Gastrocnemius medialis (tissue), 4 donors: ENCODE measurements around the gene DAB2IP. TPM values are rescaled to one million over a fixed set of nuclear protein-coding genes. Genes with fewer than 3 reads are reported as not detected.

Experiments used
- ATAC-seq, 2 donors: fragments of 150-250 bp; one replicate each; pipeline ENCODE4 v1.9.1; 2016
- DNase-seq, 2 donors: peaks; one replicate each; pipeline ENCODE4 v3.0.0-alpha.2; 2019
- H3K27ac ChIP-seq, 4 donors: fragments of 200-600 bp; sonication (generic); 1 replicate in 1 of 4; 2 replicates in 3 of 4; pipeline ENCODE4 v1.5.1; 2016 to 2018; ENCODE audit warnings: mild to moderate bottlenecking in 2 of 4, moderate library complexity in 1 of 4
- H3K27me3 ChIP-seq, 3 donors: fragments of 200-600 bp; sonication (generic) in 2 of 3; 1 replicate in 1 of 3; 2 replicates in 2 of 3; pipeline versions ENCODE4 v1.5.1 to v1.6.0; 2016 to 2019; ENCODE audit warnings: mild to moderate bottlenecking in 1 of 3, moderate library complexity in 1 of 3
- H3K36me3 ChIP-seq, 2 donors: fragments of 200-600 bp; sonication (generic) in 1 of 2; one replicate each; pipeline ENCODE4 v1.5.1; 2017 to 2018
- H3K4me1 ChIP-seq, 2 donors: fragments of 200-600 bp; sonication (generic) in 1 of 2; one replicate each; pipeline ENCODE4 v1.5.1; 2016 to 2017; ENCODE audit warnings: mild to moderate bottlenecking in 2 of 2
- H3K4me3 ChIP-seq, 4 donors: fragments of 200-600 bp; sonication (generic) in 3 of 4; 1 replicate in 1 of 4; 2 replicates in 3 of 4; pipeline ENCODE4 v1.5.1; 2016 to 2019; ENCODE audit warnings: mild to moderate bottlenecking in 2 of 4
- H3K9me3 ChIP-seq, 3 donors: fragments of 200-600 bp; sonication (generic) in 2 of 3; 1 replicate in 1 of 3; 2 replicates in 2 of 3; pipeline ENCODE4 v1.5.1; 2016 to 2019
- POLR2A ChIP-seq, 2 donors: fragments of 450-650 bp; IDR thresholded peaks; one replicate each; pipeline ENCODE4 v1.6.1; 2017; ENCODE audit warnings: antibody characterized with exemption in 2 of 2, mild to moderate bottlenecking in 2 of 2, moderate library complexity in 2 of 2
- in situ Hi-C, 4 donors: fragments of 200-750 bp; cut with MboI; loops; one replicate each; pipeline versions ENCODE4 v1.15.0 to v1.8.0; 2017; ENCODE audit warnings: low sequenced_read_pairs in 4 of 4
- intact Hi-C: fragments of 100-400 bp; cut with DNase I; formaldehyde crosslinking; loops from one replicate; pipeline ENCODE4 v1.15.1; 2023; ENCODE audit warnings: low total_unique reads
- total RNA-seq, 4 donors: library from RNA; depleted of rRNA; stranded (reverse); fragments of >200 nt; gene quantifications; one replicate each; pipeline versions ENCODE4 v1.1.0 to v1.2.3, GENCODE V29; 2016
- TF ChIP-seq, protein P1 (sequence below), 5 experiments: fragments of 450-650 bp in 3 of 5; fragments of 200-600 bp in 2 of 5; sonication (generic) in 2 of 5; IDR thresholded peaks in 4 of 5; conservative IDR thresholded peaks in 1 of 5; 1 replicate in 4 of 5; 2 replicates in 1 of 5; pipeline ENCODE4 v1.5.1; 2016 to 2019; ENCODE audit warnings: antibody characterized with exemption in 5 of 5, mild to moderate bottlenecking in 3 of 5, moderate library complexity in 3 of 5

The DAB2IP gene
- 10 to 100 TPM; 22.7 to 68.2 (median 37.4) TPM for total RNA-seq

GRCh38 chr9:121651295-121652020, at the start of gene DAB2IP:
DAB2IP (plus strand) TSS chr9:121651634; CDS start chr9:121651776, 142 bp downstream.
- intact Hi-C loops (no loop called here), in situ Hi-C loops (no loop called here)
- Histone ChIP-seq H3K9me3 (no peaks in the 10 kb centered on the region), H3K36me3 (no peaks in the 10 kb centered on the region), H3K4me3 (peak within 1 kb of the TSS; percentile 50 to 75 (median 60)), H3K27ac (peak within 1 kb of the TSS; percentile 55 to 78 (median 74)), H3K27me3 (no peaks in the 10 kb centered on the region), H3K4me1 (peaks cover 40 to 61% of the 10 kb centered on the region in 2 donors)
- TF ChIP-seq POLR2A (IDR thresholded peaks at IDR 0.05), result peak; percentile 31 to 50
- TF ChIP-seq, protein P1, sequence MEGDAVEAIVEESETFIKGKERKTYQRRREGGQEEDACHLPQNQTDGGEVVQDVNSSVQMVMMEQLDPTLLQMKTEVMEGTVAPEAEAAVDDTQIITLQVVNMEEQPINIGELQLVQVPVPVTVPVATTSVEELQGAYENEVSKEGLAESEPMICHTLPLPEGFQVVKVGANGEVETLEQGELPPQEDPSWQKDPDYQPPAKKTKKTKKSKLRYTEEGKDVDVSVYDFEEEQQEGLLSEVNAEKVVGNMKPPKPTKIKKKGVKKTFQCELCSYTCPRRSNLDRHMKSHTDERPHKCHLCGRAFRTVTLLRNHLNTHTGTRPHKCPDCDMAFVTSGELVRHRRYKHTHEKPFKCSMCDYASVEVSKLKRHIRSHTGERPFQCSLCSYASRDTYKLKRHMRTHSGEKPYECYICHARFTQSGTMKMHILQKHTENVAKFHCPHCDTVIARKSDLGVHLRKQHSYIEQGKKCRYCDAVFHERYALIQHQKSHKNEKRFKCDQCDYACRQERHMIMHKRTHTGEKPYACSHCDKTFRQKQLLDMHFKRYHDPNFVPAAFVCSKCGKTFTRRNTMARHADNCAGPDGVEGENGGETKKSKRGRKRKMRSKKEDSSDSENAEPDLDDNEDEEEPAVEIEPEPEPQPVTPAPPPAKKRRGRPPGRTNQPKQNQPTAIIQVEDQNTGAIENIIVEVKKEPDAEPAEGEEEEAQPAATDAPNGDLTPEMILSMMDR (IDR thresholded peaks at IDR 0.05 in 4 of 5, conservative IDR thresholded peaks at IDR 0.05 in 1 of 5), result no peak
- peak; percentile 67 for ATAC-seq
- DNase-seq, result no peak

DNA sequence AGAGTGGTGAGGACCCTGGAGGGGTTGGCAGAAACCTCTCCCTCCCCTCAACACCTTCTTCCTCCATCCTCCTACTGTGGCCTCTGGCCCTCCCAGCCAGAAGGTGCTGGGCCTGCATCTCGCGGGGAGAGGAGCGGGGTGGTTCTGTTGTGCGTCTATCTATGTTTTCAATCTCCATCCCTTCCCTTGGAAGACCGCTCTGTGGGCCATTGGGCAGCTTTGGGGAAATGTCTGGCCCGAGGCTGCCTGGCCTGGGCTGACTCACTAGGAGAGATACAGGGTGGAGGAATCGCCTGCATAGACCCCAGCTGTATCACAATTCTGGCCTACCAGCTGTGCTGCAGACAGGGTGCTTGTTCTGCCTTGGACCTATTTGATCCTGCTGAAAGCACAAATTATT, 48.4 kb upstream of the DAB2IP start:
- Histone ChIP-seq H3K27ac (peak overlapping the region; percentile 79 to 96 (median 89)), H3K9me3 (no peaks in the 10 kb centered on the region), H3K36me3 (no peaks in the 10 kb centered on the region), H3K27me3 (no peaks in the 10 kb centered on the region), H3K4me3 (no peak overlapping the region), H3K4me1 (peaks cover 69 to 72% of the 10 kb centered on the region in 2 donors)
- ATAC-seq (no peak), DNase-seq (no peak)
- TF ChIP-seq, protein P1 (IDR thresholded peaks at IDR 0.05 in 4 of 5, conservative IDR thresholded peaks at IDR 0.05 in 1 of 5), result no peak
- no peak for TF ChIP-seq POLR2A (IDR thresholded peaks at IDR 0.05)
- in situ Hi-C loops, result no loop called here
- intact Hi-C loops, result loop anchor here (10.0 kb wide), 1 partner anchor 238 kb away; no protein-coding TSS in a partner anchor

DNA sequence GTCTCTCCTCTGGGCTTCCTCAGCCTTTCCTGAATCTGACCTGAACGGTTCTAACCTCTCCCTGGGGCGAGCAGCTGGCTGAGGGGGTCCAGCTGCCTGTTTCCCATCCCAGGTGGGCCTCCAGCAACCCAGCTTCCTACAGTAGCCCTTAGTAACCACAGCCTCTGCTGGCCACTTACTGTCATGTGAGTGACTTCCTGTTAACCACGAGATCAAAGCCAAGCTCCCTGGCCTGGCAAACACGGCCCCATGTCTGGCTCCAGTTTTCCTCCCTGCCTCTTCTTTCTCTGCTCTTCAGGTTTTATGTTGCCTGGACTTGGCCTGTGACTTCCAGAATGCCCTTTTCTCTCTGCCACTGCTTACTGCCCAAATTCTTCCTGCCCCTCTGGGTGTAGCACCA, 47.2 kb upstream of the DAB2IP start:
- peaks cover 81 to 84% of the 10 kb centered on the region in 2 donors for H3K4me1 ChIP-seq
- no peak overlapping the region for H3K4me3 ChIP-seq
- H3K27me3 ChIP-seq, result no peaks in the 10 kb centered on the region
- in situ Hi-C loops (no loop called here), intact Hi-C loops (loop anchor here (10.0 kb wide), 1 partner anchor 239 kb away; no protein-coding TSS in a partner anchor)
- peak; percentile 52 to 70 for DNase-seq
- peak overlapping the region; percentile 79 to 96 (median 89) for H3K27ac ChIP-seq
- peak; percentile 51 to 57 for ATAC-seq
- H3K9me3 ChIP-seq, result no peaks in the 10 kb centered on the region
- no peaks in the 10 kb centered on the region for H3K36me3 ChIP-seq
- TF ChIP-seq POLR2A (IDR thresholded peaks at IDR 0.05), result no peak
- TF ChIP-seq, protein P1 (IDR thresholded peaks at IDR 0.05 in 4 of 5, conservative IDR thresholded peaks at IDR 0.05 in 1 of 5), result peak in 1 of 5 experiments; percentile 11

DNA sequence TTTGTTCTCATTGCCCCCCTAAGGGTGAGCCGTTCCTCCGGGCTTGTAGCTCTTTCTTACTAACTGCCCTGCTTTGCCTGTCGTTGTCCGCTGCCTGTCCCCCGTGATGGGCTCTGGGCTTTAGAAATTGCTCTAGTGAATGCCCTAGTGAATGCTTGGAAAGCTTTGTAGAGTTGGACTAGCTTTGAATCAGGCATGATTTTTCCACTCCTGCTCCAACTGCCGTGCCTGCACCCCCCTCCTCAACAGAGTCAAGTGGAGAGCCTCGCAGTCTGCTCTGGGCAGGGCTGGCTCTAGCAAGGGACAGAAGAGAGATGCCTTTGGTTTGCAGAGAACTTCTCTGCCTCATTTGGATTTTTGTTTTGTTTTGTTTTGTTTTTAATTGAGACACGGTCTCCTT, 46.8 kb upstream of the DAB2IP start:
- no peak for TF ChIP-seq POLR2A (IDR thresholded peaks at IDR 0.05)
- TF ChIP-seq, protein P1 (IDR thresholded peaks at IDR 0.05 in 4 of 5, conservative IDR thresholded peaks at IDR 0.05 in 1 of 5), result no peak
- in situ Hi-C loops, result no loop called here
- intact Hi-C loops, result loop anchor here (10.0 kb wide), 1 partner anchor 240 kb away; no protein-coding TSS in a partner anchor
- Histone ChIP-seq H3K9me3 (no peaks in the 10 kb centered on the region), H3K4me3 (no peak overlapping the region), H3K36me3 (no peaks in the 10 kb centered on the region), H3K27me3 (no peaks in the 10 kb centered on the region), H3K27ac (peak overlapping the region; percentile 79 to 96 (median 89)), H3K4me1 (peaks cover 85 to 88% of the 10 kb centered on the region in 2 donors)
- DNase-seq (no peak), ATAC-seq (no peak)
